Measurements from ENCODE around the gene AOPEP. TPM values are rescaled to one million over a fixed set of nuclear protein-coding genes. Genes with fewer than 3 reads are reported as not detected.
A peak's percentile ranks its signal among the peaks of the same experiment; 100 is the strongest.

AOPEP gene
- total RNA-seq, 4 donors from 2014 or later, result 80.7 to 428 (median 126) TPM

DNA sequence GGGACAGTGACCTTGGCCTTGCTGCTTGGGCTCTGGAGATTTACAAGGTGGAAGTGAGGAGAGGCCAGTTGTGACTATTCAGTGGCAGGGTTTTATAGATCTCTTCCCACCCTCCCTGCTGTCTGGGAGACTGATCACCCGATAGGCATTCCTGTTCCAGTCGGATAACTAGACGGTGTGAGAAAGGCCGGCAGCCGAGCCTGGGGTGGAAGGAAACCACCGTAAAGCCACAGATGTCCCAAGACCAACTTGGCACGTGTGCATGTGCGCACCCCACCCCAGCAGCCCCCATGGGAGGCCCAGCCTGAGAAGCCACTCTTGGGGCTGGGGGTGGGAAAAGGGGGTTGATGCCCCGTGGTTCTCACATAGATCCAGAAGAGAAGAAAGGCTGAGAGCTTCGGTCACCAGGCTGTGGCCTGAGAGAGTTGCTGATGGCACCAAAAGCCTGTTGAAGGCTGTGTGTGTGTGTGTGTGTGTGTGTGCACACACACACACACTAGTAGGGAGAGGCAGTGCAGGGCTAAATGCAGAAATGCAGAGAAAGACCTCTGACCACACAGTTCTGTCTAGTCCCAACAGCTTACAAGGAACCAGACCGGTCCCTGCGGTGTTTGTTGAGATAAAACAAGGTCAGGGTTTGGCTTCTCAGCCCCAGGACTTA lies 365.2 kb downstream of the AOPEP start:
- no peak for TF ChIP-seq CTCF (IDR thresholded peaks at IDR 0.05)
- TF ChIP-seq POLR2A (IDR thresholded peaks at IDR 0.05), result no peak
- no peaks in the 10 kb centered on the region for H3K27me3 ChIP-seq
- intact Hi-C loops (cut with DNase I; ENCODE audit: low total_unique reads), result no loop called here
- H3K36me3 ChIP-seq, result no peaks in the 10 kb centered on the region
- no peak for DNase-seq
- H3K4me3 ChIP-seq, result no peak overlapping the region
- H3K4me1 ChIP-seq, result peaks cover 17 to 56% of the 10 kb centered on the region in 2 donors
- peak overlapping the region; percentile 78 to 92 for H3K27ac ChIP-seq
- H3K9me3 ChIP-seq, result no peaks in the 10 kb centered on the region

DNA sequence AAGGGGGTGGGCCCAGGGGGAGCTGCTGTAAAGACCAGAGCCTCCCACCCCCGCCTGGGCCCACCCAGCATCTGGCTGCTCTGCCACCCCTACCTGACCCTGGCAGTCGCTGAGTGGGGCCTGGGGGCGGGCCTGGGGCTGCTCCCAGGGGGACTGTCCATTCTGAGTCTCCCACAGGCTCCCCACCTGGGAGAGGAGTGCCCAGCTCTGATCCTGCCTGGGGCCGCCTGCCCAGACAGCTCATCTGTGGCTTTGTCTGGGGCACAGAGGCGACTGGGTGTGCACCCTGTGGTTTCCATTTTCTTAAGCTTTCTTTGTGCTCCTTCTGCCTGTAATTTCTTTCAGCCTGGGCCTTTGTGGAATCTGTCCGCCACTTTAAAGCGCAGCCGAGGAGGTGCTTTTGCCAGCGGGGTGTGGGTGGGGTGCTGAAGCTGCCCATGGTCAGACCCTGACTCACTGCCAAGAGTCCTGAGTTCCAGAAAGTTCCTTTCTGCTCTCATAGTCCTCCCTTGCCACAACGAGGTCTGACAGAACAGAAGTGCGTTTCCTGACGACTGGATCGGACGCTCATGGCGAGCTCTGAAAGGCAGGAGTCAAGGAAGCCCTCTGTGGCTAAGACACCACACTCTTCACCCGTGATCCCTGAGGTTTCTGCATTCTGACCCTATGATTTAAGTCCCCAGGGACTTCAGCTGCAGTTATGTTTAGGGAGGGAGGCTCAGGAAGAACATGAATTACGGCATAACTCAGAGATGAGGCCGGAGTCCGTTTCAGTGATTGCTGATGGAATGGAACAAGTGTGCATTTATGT lies 366.0 kb downstream of the AOPEP start:
- peak overlapping the region; percentile 78 to 92 for H3K27ac ChIP-seq
- TF ChIP-seq POLR2A (IDR thresholded peaks at IDR 0.05), result no peak
- peak in 1 of 2 donors; percentile 63 for DNase-seq
- intact Hi-C loops (cut with DNase I; ENCODE audit: low total_unique reads), result no loop called here
- H3K4me1 ChIP-seq, result peaks cover 17 to 56% of the 10 kb centered on the region in 2 donors
- no peaks in the 10 kb centered on the region for H3K9me3 ChIP-seq
- H3K27me3 ChIP-seq, result no peaks in the 10 kb centered on the region
- H3K36me3 ChIP-seq, result no peaks in the 10 kb centered on the region
- H3K4me3 ChIP-seq, result no peak overlapping the region

DNA sequence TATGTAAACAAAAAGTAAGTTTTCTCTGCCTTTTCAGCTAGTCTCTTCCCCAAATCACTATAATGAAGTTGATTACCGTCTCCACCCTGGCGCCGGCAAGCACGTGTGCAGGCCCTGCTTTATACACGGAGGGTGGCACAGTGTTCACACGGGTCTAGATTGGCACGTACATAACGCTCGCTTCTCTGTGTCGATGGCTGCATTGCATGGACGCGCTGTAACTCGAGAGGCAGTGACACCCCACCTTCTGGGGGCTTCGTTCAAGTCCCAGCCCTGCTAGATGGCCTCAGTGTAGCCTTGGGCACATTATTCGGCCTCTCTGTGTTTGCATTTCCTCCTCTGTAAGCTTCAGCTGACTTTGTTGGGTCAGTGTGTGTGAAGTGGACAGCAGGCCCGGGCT lies 367.1 kb downstream of the AOPEP start:
- H3K27ac ChIP-seq, result peak overlapping the region; percentile 78 to 92
- TF ChIP-seq CTCF (IDR thresholded peaks at IDR 0.05) (no peak), POLR2A (IDR thresholded peaks at IDR 0.05) (no peak)
- no peaks in the 10 kb centered on the region for H3K9me3 ChIP-seq
- no peaks in the 10 kb centered on the region for H3K36me3 ChIP-seq
- no peak overlapping the region for H3K4me3 ChIP-seq
- peaks cover 17 to 50% of the 10 kb centered on the region in 2 donors for H3K4me1 ChIP-seq
- H3K27me3 ChIP-seq, result no peaks in the 10 kb centered on the region
- DNase-seq, result no peak
- intact Hi-C loops (cut with DNase I; ENCODE audit: low total_unique reads), result no loop called here

DNA sequence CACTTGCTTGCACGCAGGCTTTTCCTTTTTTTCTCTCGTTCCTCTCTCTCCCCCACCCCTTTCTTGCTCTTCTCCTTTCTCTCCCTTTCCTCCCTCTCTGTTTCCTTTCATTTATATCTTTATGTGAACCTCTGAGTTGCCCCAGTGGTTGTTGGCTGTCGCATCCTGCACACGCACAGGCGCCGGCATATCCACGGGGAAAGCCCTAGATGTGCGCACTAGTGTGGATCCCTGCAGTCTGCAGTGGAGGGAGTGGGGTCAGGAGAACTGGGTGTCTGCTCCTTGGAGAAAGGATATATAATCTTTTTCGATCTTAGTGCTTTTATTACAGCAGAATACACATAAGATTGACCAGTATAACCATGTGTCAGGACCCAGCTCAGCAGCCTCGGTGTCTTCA lies 367.5 kb downstream of the AOPEP start:
- Histone ChIP-seq H3K27me3 (no peaks in the 10 kb centered on the region), H3K27ac (peak overlapping the region in 1 of 2 donors; percentile 92), H3K4me3 (no peak overlapping the region), H3K4me1 (peaks cover 17 to 46% of the 10 kb centered on the region in 2 donors), H3K9me3 (no peaks in the 10 kb centered on the region), H3K36me3 (no peaks in the 10 kb centered on the region)
- intact Hi-C loops (cut with DNase I; ENCODE audit: low total_unique reads), result no loop called here
- TF ChIP-seq POLR2A (IDR thresholded peaks at IDR 0.05), result no peak
- no peak for TF ChIP-seq CTCF (IDR thresholded peaks at IDR 0.05)
- no peak for DNase-seq

GRCh38 chr9:95095641-95096355 lies 369.3 kb downstream of the AOPEP start:
- no peaks in the 10 kb centered on the region for H3K36me3 ChIP-seq
- peaks cover 12 to 28% of the 10 kb centered on the region in 2 donors for H3K4me1 ChIP-seq
- intact Hi-C loops (cut with DNase I; ENCODE audit: low total_unique reads), result no loop called here
- TF ChIP-seq CTCF (IDR thresholded peaks at IDR 0.05) (no peak), POLR2A (IDR thresholded peaks at IDR 0.05) (no peak)
- no peak overlapping the region for H3K4me3 ChIP-seq
- no peaks in the 10 kb centered on the region for H3K9me3 ChIP-seq
- H3K27me3 ChIP-seq, result no peaks in the 10 kb centered on the region
- peak overlapping the region; percentile 44 to 92 for H3K27ac ChIP-seq
- no peak for DNase-seq

Measured in uterus (tissue), 4 donors.